Activated naive CD8-positive, alpha-beta T cell (primary cell): Measurements from ENCODE around the gene SLC25A1.
A peak's percentile ranks its signal among the peaks of the same experiment; 100 is the strongest.

Experiments
- H3K27ac Mint-ChIP-seq: one replicate; pipeline ENCODE4 v1.8.0; 2021; ENCODE audit warnings: mixed read lengths
- H3K27me3 Mint-ChIP-seq: one replicate; pipeline ENCODE4 v1.8.0; 2021; ENCODE audit warnings: mixed read lengths
- H3K36me3 Mint-ChIP-seq: one replicate; pipeline ENCODE4 v1.8.0; 2021; ENCODE audit warnings: mixed read lengths
- H3K4me1 Mint-ChIP-seq: one replicate; pipeline ENCODE4 v1.8.0; 2021; ENCODE audit warnings: low read depth, mixed read lengths
- H3K4me3 Mint-ChIP-seq: one replicate; pipeline ENCODE4 v1.8.0; 2021; ENCODE audit warnings: mild to moderate bottlenecking, mixed read lengths
- H3K9me3 Mint-ChIP-seq: one replicate; pipeline ENCODE4 v1.8.0; 2021; ENCODE audit warnings: low read depth, mixed read lengths

SLC25A1 gene

GRCh38 chr22:19178657-19179496, at the start of gene SLC25A1:
Gene SLC25A1, minus strand, starts transcription at chr22:19178736. Its CDS starts 63 bp downstream, at chr22:19178673.
- peaks cover 20% of the 10 kb centered on the region for H3K4me1 Mint-ChIP-seq
- no peaks in the 10 kb centered on the region for H3K36me3 Mint-ChIP-seq

GRCh38 chr22:19228179-19228578, 49.6 kb upstream of the SLC25A1 start:
- Mint-ChIP-seq H3K4me1 (no peaks in the 10 kb centered on the region), H3K4me3 (no peak overlapping the region)

More at GRCh38 chr22:19178657-19179496, at the start of gene SLC25A1:
- Mint-ChIP-seq H3K4me3 (peak within 1 kb of the TSS; percentile 86), H3K27ac (peak within 1 kb of the TSS; percentile 69), H3K27me3 (no peaks in the 10 kb centered on the region), H3K9me3 (no peaks in the 10 kb centered on the region)

GRCh38 chr22:19226428-19226827, 47.9 kb upstream of the SLC25A1 start:
- Mint-ChIP-seq H3K27ac (no peak overlapping the region), H3K9me3 (no peaks in the 10 kb centered on the region), H3K4me3 (no peak overlapping the region), H3K4me1 (no peaks in the 10 kb centered on the region), H3K27me3 (no peaks in the 10 kb centered on the region), H3K36me3 (no peaks in the 10 kb centered on the region)

More at GRCh38 chr22:19228179-19228578, 49.6 kb upstream of the SLC25A1 start:
- Mint-ChIP-seq H3K9me3 (no peaks in the 10 kb centered on the region), H3K27ac (no peak overlapping the region), H3K36me3 (peaks cover 2% of the 10 kb centered on the region), H3K27me3 (peaks cover 2% of the 10 kb centered on the region)

- Mint-ChIP-seq H3K9me3 (no peaks in the 10 kb centered on the region), H3K4me3 (no peak overlapping the region), H3K27ac (no peak overlapping the region), H3K4me1 (no peaks in the 10 kb centered on the region), H3K27me3 (no peaks in the 10 kb centered on the region), H3K36me3 (no peaks in the 10 kb centered on the region)
Observed at GRCh38 chr22:19225560-19225959, 47.0 kb upstream of the SLC25A1 start.

- no peaks in the 10 kb centered on the region for H3K27me3 Mint-ChIP-seq
Observed at GRCh38 chr22:19224985-19225384, 46.4 kb upstream of the SLC25A1 start.

GRCh38 chr22:19224557-19224956, 46.0 kb upstream of the SLC25A1 start:
- H3K4me1 Mint-ChIP-seq: no peaks in the 10 kb centered on the region
- no peaks in the 10 kb centered on the region for H3K9me3 Mint-ChIP-seq
- no peaks in the 10 kb centered on the region for H3K27me3 Mint-ChIP-seq
- H3K36me3 Mint-ChIP-seq: no peaks in the 10 kb centered on the region
- no peak overlapping the region for H3K27ac Mint-ChIP-seq
- no peak overlapping the region for H3K4me3 Mint-ChIP-seq

More at GRCh38 chr22:19224985-19225384, 46.4 kb upstream of the SLC25A1 start:
- no peaks in the 10 kb centered on the region for H3K4me1 Mint-ChIP-seq
- H3K4me3 Mint-ChIP-seq: no peak overlapping the region
- no peaks in the 10 kb centered on the region for H3K36me3 Mint-ChIP-seq
- H3K9me3 Mint-ChIP-seq: no peaks in the 10 kb centered on the region
- H3K27ac Mint-ChIP-seq: no peak overlapping the region

GRCh38 chr22:19223617-19224016, 45.1 kb upstream of the SLC25A1 start:
- Mint-ChIP-seq H3K4me3 (no peak overlapping the region), H3K4me1 (no peaks in the 10 kb centered on the region), H3K27ac (no peak overlapping the region), H3K36me3 (no peaks in the 10 kb centered on the region), H3K27me3 (no peaks in the 10 kb centered on the region), H3K9me3 (no peaks in the 10 kb centered on the region)

- Mint-ChIP-seq H3K9me3 (no peaks in the 10 kb centered on the region), H3K36me3 (no peaks in the 10 kb centered on the region), H3K4me1 (peaks cover 2% of the 10 kb centered on the region), H3K4me3 (no peak overlapping the region), H3K27ac (no peak overlapping the region), H3K27me3 (no peaks in the 10 kb centered on the region)
Observed at GRCh38 chr22:19223110-19223509, 44.6 kb upstream of the SLC25A1 start.

- no peaks in the 10 kb centered on the region for H3K36me3 Mint-ChIP-seq
- no peaks in the 10 kb centered on the region for H3K9me3 Mint-ChIP-seq
- no peaks in the 10 kb centered on the region for H3K27me3 Mint-ChIP-seq
- H3K4me3 Mint-ChIP-seq: no peak overlapping the region
- H3K27ac Mint-ChIP-seq: no peak overlapping the region
- peaks cover 5% of the 10 kb centered on the region for H3K4me1 Mint-ChIP-seq
Observed at GRCh38 chr22:19222242-19223005, 43.9 kb upstream of the SLC25A1 start.

- no peak overlapping the region for H3K4me3 Mint-ChIP-seq
- no peaks in the 10 kb centered on the region for H3K36me3 Mint-ChIP-seq
- H3K27ac Mint-ChIP-seq: no peak overlapping the region
Observed at GRCh38 chr22:19220867-19221266, 42.3 kb upstream of the SLC25A1 start.

GRCh38 chr22:19218541-19219233, 40.2 kb upstream of the SLC25A1 start:
- Mint-ChIP-seq H3K27ac (no peak overlapping the region), H3K9me3 (no peaks in the 10 kb centered on the region), H3K27me3 (no peaks in the 10 kb centered on the region), H3K4me3 (no peak overlapping the region), H3K4me1 (peaks cover 5% of the 10 kb centered on the region), H3K36me3 (no peaks in the 10 kb centered on the region)

More at GRCh38 chr22:19220867-19221266, 42.3 kb upstream of the SLC25A1 start:
- Mint-ChIP-seq H3K9me3 (no peaks in the 10 kb centered on the region), H3K4me1 (peaks cover 5% of the 10 kb centered on the region), H3K27me3 (no peaks in the 10 kb centered on the region)

- no peak overlapping the region for H3K4me3 Mint-ChIP-seq
Observed at GRCh38 chr22:19216579-19216978, 38.0 kb upstream of the SLC25A1 start.

GRCh38 chr22:19215360-19215759, 36.8 kb upstream of the SLC25A1 start:
- Mint-ChIP-seq H3K36me3 (no peaks in the 10 kb centered on the region), H3K9me3 (no peaks in the 10 kb centered on the region), H3K4me3 (no peak overlapping the region), H3K27me3 (peaks cover 3% of the 10 kb centered on the region), H3K27ac (no peak overlapping the region), H3K4me1 (peaks cover 5% of the 10 kb centered on the region)

More at GRCh38 chr22:19216579-19216978, 38.0 kb upstream of the SLC25A1 start:
- Mint-ChIP-seq H3K27ac (no peak overlapping the region), H3K4me1 (peaks cover 5% of the 10 kb centered on the region), H3K9me3 (no peaks in the 10 kb centered on the region), H3K27me3 (no peaks in the 10 kb centered on the region), H3K36me3 (no peaks in the 10 kb centered on the region)

GRCh38 chr22:19214078-19214473, 35.5 kb upstream of the SLC25A1 start:
- no peak overlapping the region for H3K4me3 Mint-ChIP-seq
- H3K36me3 Mint-ChIP-seq: no peaks in the 10 kb centered on the region
- no peaks in the 10 kb centered on the region for H3K9me3 Mint-ChIP-seq
- H3K27me3 Mint-ChIP-seq: peaks cover 7% of the 10 kb centered on the region
- peaks cover 5% of the 10 kb centered on the region for H3K4me1 Mint-ChIP-seq
- no peak overlapping the region for H3K27ac Mint-ChIP-seq
